Tongue (tissue), 2 donors: ENCODE measurements around the gene WWOX. TPM values are rescaled to one million over a fixed set of nuclear protein-coding genes. Genes with fewer than 3 reads are reported as not detected.

ENCODE experiments used
- DNase-seq: peaks from one replicate; pipeline ENCODE4 v3.0.0-alpha.2; 2015
- total RNA-seq: library from RNA; depleted of rRNA; stranded (reverse); fragments of >200 nt; gene quantifications from one replicate; pipeline ENCODE4 v1.2.3, GENCODE V29; 2014

WWOX gene
- total RNA-seq, 1 donor from 2014 or later: 60.5 TPM

DNA sequence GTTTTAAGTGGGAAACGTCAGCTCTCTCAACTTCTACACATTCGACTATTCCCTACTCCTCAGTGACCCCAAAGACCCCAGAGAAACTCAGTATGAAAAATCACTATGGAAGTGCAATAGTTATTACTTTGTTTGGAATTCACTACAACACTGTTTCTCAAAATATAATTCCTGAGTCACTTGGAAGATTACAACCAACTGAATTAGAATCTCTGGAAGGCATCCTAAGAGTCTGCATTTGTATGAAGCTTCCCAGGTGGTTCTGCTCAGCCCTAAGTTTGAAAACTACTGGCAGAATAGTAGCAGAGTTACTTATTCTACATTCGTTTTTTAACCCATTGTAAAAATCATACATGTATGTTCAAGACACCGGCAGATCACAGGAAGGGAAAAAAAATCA, 975.5 kb downstream of the WWOX start:
- peak; percentile 47 for DNase-seq

DNA sequence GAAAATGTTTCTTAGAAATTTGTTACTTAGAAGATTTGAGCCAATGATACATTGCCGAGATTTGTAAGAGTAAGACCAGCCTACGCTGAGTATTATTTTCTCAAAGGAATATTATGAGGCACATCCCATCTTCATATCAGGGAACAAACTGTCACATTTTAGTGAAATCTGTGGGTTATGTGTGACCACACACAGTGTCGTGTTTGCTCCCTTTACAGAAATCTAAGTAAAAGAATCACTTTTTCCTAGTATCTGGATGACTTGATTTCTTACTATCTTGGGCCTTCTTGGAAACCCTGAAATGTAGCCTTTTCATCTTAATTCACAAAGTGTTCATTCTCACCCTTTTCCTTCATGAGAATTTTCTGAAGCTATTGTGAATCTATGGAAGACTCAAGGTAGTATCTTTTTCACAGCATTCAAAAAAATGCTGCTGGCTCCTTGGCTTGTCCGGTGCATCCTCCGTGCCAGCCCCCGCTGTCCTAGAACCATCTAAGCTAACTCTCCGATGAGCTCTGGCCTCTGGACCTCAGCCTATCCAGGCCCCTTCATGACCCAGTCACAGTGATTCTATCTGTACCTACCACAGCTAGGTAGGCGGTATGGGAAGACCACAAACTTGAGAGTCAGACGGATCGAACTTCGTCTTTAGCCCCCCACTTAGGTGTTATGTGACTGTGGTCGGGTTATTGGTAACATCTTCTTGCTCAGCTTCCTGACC, 976.8 kb downstream of the WWOX start:
- DNase-seq: no peak

DNA sequence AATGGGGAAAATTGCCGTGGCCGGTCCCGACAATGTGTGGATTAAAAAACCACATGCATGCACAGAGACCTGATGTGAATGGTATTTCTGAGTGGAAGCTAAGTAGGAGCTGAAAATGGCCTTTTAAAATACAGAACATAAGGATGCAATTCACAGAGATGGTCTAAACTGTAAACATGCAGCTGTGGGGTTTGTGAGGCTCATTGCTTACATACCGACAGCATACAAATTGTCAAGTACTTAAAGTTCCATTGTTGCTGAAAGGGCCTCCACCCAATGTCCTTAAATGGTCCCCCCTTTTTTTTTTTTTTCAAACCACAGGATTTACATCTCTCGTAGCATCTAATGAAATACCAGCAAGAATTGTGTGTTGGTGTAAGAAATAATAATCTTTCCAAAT, 977.9 kb downstream of the WWOX start:
- peak; percentile 40 for DNase-seq

GRCh38 chr16:79079656-79080420, 980.4 kb downstream of the WWOX start:
- DNase-seq: peak; percentile 14

GRCh38 chr16:79081297-79082066, 982.0 kb downstream of the WWOX start:
- no peak for DNase-seq

GRCh38 chr16:79082970-79083369, 983.5 kb downstream of the WWOX start:
- DNase-seq: no peak

GRCh38 chr16:79083508-79084299, 984.2 kb downstream of the WWOX start:
- peak; percentile 24 for DNase-seq

GRCh38 chr16:79088971-79089370, 989.5 kb downstream of the WWOX start:
- no peak for DNase-seq

DNA sequence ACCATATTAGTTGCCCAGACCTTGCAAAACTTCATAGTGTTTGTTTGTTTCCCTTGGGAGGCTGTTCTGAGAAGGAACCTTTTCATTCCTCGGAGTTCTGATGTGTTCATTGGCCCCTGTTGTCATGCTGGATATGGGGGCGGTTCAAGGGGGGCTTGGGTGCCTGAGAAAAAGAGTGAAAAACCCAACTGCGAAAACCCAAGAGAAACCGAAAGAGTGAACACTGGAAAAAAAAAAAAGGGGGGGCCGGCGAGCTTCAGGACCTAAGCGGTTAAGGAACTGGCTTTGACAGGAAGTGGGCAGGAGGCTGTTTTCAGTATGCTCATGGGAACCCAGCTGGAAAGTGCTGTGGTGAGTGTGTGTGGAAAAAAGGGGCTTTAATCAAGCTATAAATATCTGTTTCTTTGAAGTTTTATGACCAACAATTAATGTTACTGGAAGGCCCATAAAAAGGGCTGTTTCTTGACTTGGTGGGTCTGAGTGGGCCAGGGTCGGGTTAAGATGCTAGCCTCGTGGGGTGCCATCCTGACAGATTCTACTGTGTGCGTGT, 990.4 kb downstream of the WWOX start:
- peak; percentile 49 for DNase-seq

GRCh38 chr16:79090966-79091365, 991.5 kb downstream of the WWOX start:
- DNase-seq: no peak

- no peak for DNase-seq
Measured at GRCh38 chr16:79092846-79093245, 993.4 kb downstream of the WWOX start.

DNA sequence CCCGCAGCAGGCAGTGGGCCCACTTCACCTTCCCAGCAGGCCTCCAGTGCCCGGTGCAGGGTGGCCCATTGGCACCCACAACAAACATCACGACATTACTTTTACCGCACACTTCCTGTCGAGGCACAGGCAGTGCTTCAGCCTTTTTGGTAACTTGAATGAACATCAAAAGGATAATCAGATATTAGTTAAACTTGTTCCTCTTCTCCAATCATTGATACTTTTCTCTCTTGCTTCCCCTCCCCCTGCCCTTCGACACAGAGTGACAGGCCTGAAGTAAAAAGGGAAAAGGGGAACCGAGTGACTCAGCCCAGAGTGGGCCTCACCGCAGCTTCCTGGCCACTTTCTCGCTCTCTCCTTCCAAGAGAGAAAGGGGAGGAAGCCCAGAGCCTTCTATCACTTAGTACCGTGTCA, 994.1 kb downstream of the WWOX start:
- DNase-seq: no peak

- no peak for DNase-seq
Measured at GRCh38 chr16:79096246-79096645, 996.8 kb downstream of the WWOX start.

DNA sequence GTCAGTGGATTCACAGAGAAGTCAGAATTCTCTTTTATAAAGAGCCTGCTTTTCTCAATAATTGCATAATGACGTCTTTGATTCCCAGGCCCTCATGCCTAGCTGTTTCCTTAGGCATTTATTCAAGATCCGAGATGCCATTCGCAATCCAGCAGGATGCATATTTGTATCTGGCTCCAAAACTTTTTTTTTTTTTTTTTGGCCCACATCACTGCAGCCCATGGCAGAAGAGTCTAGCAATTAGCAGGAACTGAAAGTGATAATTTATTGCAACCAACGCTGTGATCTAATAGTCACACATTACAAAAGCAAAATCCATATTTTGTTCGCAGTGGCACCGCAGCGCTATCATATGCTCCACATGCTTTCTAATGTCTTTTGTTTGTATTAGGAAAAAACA, 997.7 kb downstream of the WWOX start:
- DNase-seq: no peak

- no peak for DNase-seq
Measured at GRCh38 chr16:79097771-79098170, 998.3 kb downstream of the WWOX start.

DNA sequence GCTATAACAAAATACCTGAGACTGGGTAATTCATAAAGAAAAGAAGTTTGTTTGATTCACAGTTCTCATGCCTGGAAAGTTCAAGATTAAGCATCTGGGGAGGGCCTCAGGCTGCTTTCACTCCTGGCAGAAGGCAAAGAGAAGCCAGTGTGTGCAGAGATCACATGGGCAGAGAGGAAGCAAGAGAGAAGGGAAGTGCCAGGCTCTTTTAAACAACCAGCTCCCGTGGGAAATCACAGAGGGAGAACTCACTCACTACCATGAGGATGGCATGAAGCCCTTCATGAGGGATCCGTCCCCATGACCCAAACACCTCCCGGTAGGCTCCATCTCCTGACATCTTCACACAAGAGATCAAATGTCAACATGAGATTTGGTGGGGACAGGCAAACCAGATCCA, 999.5 kb downstream of the WWOX start:
- DNase-seq: no peak

DNA sequence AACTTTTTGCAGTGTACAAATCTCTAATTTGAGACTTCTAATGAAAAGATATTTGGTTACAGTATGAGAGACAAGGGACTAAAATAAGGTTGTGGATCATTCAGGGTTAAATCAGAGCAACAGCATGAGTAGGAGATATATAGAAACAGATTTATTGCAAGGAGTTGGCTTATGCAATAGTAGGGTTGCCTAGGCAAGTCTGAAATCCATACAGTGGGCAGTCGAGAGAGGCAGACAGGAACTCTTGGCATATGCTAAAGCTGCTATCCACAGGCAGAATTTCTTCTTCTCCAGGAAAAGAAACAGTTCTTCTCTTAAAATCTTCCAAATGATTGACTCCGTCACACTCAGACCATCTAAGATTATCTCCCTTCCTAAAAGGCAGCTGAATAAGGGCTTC, 1000.3 kb downstream of the WWOX start:
- no peak for DNase-seq

DNA sequence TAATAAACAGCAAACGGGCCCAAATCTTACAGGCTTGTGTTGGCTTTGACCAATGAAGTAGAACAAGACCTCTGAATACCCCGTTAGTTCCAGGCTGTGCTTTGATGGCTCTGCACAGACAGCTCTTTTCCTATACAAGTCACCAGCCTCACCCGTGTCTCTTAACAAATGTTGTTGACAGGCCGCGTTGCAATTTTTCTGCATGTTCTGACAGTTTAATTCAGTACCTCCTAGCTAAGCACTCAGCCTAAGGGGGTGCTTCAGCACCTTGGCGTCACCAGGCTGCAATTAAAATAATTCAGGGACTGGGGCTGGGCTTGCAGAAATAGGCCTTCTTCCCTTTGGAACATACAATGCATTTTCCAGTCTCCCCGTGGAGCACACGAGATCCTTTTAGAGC, 1001.0 kb downstream of the WWOX start:
- peak; percentile 21 for DNase-seq

- no peak for DNase-seq
Measured at GRCh38 chr16:79101491-79101890, 1002.0 kb downstream of the WWOX start.

DNA sequence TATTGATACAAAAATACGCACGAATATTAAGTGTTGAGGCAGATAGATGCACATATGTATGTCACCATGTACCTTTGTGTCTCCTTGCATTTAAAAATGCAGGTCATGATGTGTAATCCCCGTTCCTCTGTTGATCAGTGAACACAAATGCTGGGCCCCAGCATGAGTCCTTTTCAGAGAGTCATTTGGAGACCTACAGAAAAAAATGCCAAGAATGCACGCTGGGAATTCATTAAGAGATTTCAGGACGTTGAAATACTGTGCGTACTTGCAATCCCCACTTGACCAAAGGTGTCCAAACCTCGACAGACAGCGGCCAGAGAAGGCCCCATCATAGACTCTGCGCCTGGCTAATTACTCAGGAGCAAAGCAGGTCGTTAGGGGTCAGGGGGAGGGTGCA, 1005.1 kb downstream of the WWOX start:
- no peak for DNase-seq

- DNase-seq: no peak
Measured at GRCh38 chr16:79107301-79107700, 1007.8 kb downstream of the WWOX start.

GRCh38 chr16:79109771-79110170, 1010.3 kb downstream of the WWOX start:
- no peak for DNase-seq
